VCaP (cell line): Measurements from ENCODE around the gene VIPR2.

Experiments
- H3K27ac ChIP-seq: fragments of 450-650 bp; 2 replicates; pipeline ENCODE4 v1.5.1; 2017
- CTCF ChIP-seq: fragments of 450-650 bp; conservative IDR thresholded peaks from 2 replicates; pipeline ENCODE4 v1.5.1; 2017; ENCODE audit warnings: mild to moderate bottlenecking, moderate library complexity

VIPR2 gene

GRCh38 chr7:158979635-158980351 is 164.9 kb downstream of the VIPR2 start:
- H3K27ac ChIP-seq, result no peak overlapping the region
- no peak for TF ChIP-seq CTCF

DNA sequence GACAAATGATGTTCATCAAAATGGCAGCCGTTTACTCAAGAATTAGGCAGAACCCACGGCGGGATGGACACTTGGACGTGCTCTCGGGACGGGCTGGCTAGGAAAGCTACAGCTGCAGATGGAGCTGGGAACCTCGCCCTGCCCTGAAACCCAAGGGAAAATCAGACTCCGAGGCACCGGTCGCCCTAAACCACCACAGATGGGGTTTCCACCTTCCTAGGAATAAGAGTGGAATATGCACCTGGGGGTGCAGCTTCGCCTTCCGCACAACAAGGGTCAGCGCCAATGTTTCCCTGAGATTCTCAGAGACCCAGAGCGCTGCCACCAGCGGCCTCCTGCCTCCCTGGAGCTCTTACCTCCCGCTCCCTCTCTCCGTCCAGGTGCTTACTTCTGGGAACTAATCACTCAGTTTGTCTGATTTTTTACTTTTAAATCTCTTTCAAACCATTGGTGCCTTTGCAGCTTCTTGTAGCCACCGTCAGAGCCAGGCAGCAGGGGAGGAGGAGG is 165.6 kb downstream of the VIPR2 start:
- H3K27ac ChIP-seq, result no peak overlapping the region
- TF ChIP-seq CTCF, result no peak
